GM18868 (cell line): Measurements from ENCODE around the gene ZMPSTE24.

Experiments used
- ATAC-seq: cut with Tn5 transposase; IDR thresholded peaks from one replicate; pipeline ENCODE4 v1.9.1; 2021; ENCODE audit warnings: mild to moderate bottlenecking, moderate library complexity; ENCODE audit not compliant: unreplicated experiment

ZMPSTE24 gene

GRCh38 chr1:40302475-40302874, 44.4 kb downstream of the ZMPSTE24 start:
- ATAC-seq: no peak

- no peak for ATAC-seq
Measured at GRCh38 chr1:40303051-40303771, 45.2 kb downstream of the ZMPSTE24 start.

- ATAC-seq: no peak
Measured at GRCh38 chr1:40303790-40304189, 45.8 kb downstream of the ZMPSTE24 start.

- ATAC-seq: no peak
Measured at GRCh38 chr1:40305451-40305850, 47.4 kb downstream of the ZMPSTE24 start.

GRCh38 chr1:40305871-40306270, 47.8 kb downstream of the ZMPSTE24 start:
- ATAC-seq: no peak

GRCh38 chr1:40306296-40306695, 48.3 kb downstream of the ZMPSTE24 start:
- ATAC-seq: no peak

GRCh38 chr1:40307186-40307585, 49.1 kb downstream of the ZMPSTE24 start:
- no peak for ATAC-seq

- no peak for ATAC-seq
Measured at GRCh38 chr1:40308036-40308727, 50.1 kb downstream of the ZMPSTE24 start.

- ATAC-seq: no peak
Measured at GRCh38 chr1:40309374-40310128, 51.5 kb downstream of the ZMPSTE24 start.

GRCh38 chr1:40310129-40310461, 52.1 kb downstream of the ZMPSTE24 start:
- no peak for ATAC-seq

GRCh38 chr1:40310983-40311642, 53.1 kb downstream of the ZMPSTE24 start:
- ATAC-seq: no peak

- no peak for ATAC-seq
Measured at GRCh38 chr1:40311692-40312091, 53.7 kb downstream of the ZMPSTE24 start.

- no peak for ATAC-seq
Measured at GRCh38 chr1:40312238-40313205, 54.5 kb downstream of the ZMPSTE24 start.

- no peak for ATAC-seq
Measured at GRCh38 chr1:40313329-40313957, 55.4 kb downstream of the ZMPSTE24 start.

- no peak for ATAC-seq
Measured at GRCh38 chr1:40313958-40314720, 56.1 kb downstream of the ZMPSTE24 start.

GRCh38 chr1:40314721-40315238, 56.7 kb downstream of the ZMPSTE24 start:
- no peak for ATAC-seq

GRCh38 chr1:40315239-40315794, 57.3 kb downstream of the ZMPSTE24 start:
- ATAC-seq: peak; percentile 52

GRCh38 chr1:40315795-40316594, 58.0 kb downstream of the ZMPSTE24 start:
- no peak for ATAC-seq
